ENCODE results near the gene OR2S2.

OR2S2 gene

GRCh38 chr9:35990155-35990554, 32.2 kb upstream of the OR2S2 start:
- H3K9me3 ChIP-seq: no peaks in the 10 kb centered on the region
- no peak overlapping the region for H3K9ac ChIP-seq
- H3K4me1 ChIP-seq: peaks cover 16% of the 10 kb centered on the region
- H3K27me3 ChIP-seq: no peaks in the 10 kb centered on the region
- H3K36me3 ChIP-seq: no peaks in the 10 kb centered on the region
- H3K27ac ChIP-seq: no peak overlapping the region
- no peak overlapping the region for H3K4me2 ChIP-seq
- no peak for TF ChIP-seq Cebpa-rat (IDR thresholded peaks at IDR 0.05)
- no peaks in the 10 kb centered on the region for H4K20me1 ChIP-seq
- no peak overlapping the region for H3K4me3 ChIP-seq

- H3K4me2 ChIP-seq: no peak overlapping the region
- H4K20me1 ChIP-seq: no peaks in the 10 kb centered on the region
- H3K36me3 ChIP-seq: no peaks in the 10 kb centered on the region
- no peak for TF ChIP-seq Cebpa-rat (IDR thresholded peaks at IDR 0.05)
- H3K9ac ChIP-seq: no peak overlapping the region
- H3K27ac ChIP-seq: no peak overlapping the region
- peaks cover 17% of the 10 kb centered on the region for H3K4me1 ChIP-seq
- H3K27me3 ChIP-seq: no peaks in the 10 kb centered on the region
- no peaks in the 10 kb centered on the region for H3K9me3 ChIP-seq
- no peak overlapping the region for H3K4me3 ChIP-seq
Measured at GRCh38 chr9:35984021-35984420, 26.1 kb upstream of the OR2S2 start.

- no peaks in the 10 kb centered on the region for H3K36me3 ChIP-seq
- no peaks in the 10 kb centered on the region for H3K27me3 ChIP-seq
- TF ChIP-seq Cebpa-rat (IDR thresholded peaks at IDR 0.05): no peak
- H3K4me2 ChIP-seq: peak overlapping the region; percentile 56
- H3K4me1 ChIP-seq: peaks cover 17% of the 10 kb centered on the region
- H3K9ac ChIP-seq: no peak overlapping the region
- no peaks in the 10 kb centered on the region for H3K9me3 ChIP-seq
- no peaks in the 10 kb centered on the region for H4K20me1 ChIP-seq
- no peak overlapping the region; the same call in 1 of the 2 replicates for H3K27ac ChIP-seq
- H3K4me3 ChIP-seq: no peak overlapping the region
Measured at GRCh38 chr9:35981699-35982098, 23.7 kb upstream of the OR2S2 start.

- H3K27me3 ChIP-seq: no peaks in the 10 kb centered on the region
- no peak overlapping the region for H3K4me2 ChIP-seq
- H3K27ac ChIP-seq: no peak overlapping the region
- no peaks in the 10 kb centered on the region for H3K36me3 ChIP-seq
- peaks cover 17% of the 10 kb centered on the region for H3K4me1 ChIP-seq
- peaks cover 11% of the 10 kb centered on the region for H3K9me3 ChIP-seq
- TF ChIP-seq Cebpa-rat (IDR thresholded peaks at IDR 0.05): no peak
- no peaks in the 10 kb centered on the region for H4K20me1 ChIP-seq
- no peak overlapping the region for H3K9ac ChIP-seq
- no peak overlapping the region for H3K4me3 ChIP-seq
Measured at GRCh38 chr9:35980289-35981011, 22.5 kb upstream of the OR2S2 start.

GRCh38 chr9:35978792-35979191, 20.8 kb upstream of the OR2S2 start:
- no peak for TF ChIP-seq Cebpa-rat (IDR thresholded peaks at IDR 0.05)
- Histone ChIP-seq H3K4me3 (no peak overlapping the region), H3K27ac (no peak overlapping the region), H4K20me1 (no peaks in the 10 kb centered on the region), H3K9ac (no peak overlapping the region), H3K4me2 (no peak overlapping the region), H3K9me3 (peaks cover 21% of the 10 kb centered on the region), H3K36me3 (no peaks in the 10 kb centered on the region), H3K4me1 (peaks cover 17% of the 10 kb centered on the region), H3K27me3 (no peaks in the 10 kb centered on the region; the same call in 1 of the 2 replicates)

GRCh38 chr9:35976726-35977125, 18.8 kb upstream of the OR2S2 start:
- H3K27ac ChIP-seq: no peak overlapping the region
- no peaks in the 10 kb centered on the region for H3K36me3 ChIP-seq

GRCh38 chr9:35974800-35975199, 16.8 kb upstream of the OR2S2 start:
- H3K4me3 ChIP-seq: no peak overlapping the region
- peaks cover 22% of the 10 kb centered on the region for H3K27me3 ChIP-seq
- no peak overlapping the region for H3K27ac ChIP-seq
- H3K9ac ChIP-seq: no peak overlapping the region
- H3K4me2 ChIP-seq: no peak overlapping the region
- no peaks in the 10 kb centered on the region for H4K20me1 ChIP-seq
- TF ChIP-seq Cebpa-rat (IDR thresholded peaks at IDR 0.05): no peak
- no peaks in the 10 kb centered on the region for H3K36me3 ChIP-seq
- peaks cover 21% of the 10 kb centered on the region for H3K9me3 ChIP-seq
- H3K4me1 ChIP-seq: no peaks in the 10 kb centered on the region; the same call in 1 of the 2 replicates

More at GRCh38 chr9:35976726-35977125, 18.8 kb upstream of the OR2S2 start:
- no peak for TF ChIP-seq Cebpa-rat (IDR thresholded peaks at IDR 0.05)
- Histone ChIP-seq H3K4me3 (no peak overlapping the region), H3K27me3 (peaks cover 15% of the 10 kb centered on the region), H3K9ac (no peak overlapping the region), H3K9me3 (peaks cover 21% of the 10 kb centered on the region), H4K20me1 (no peaks in the 10 kb centered on the region), H3K4me2 (peak overlapping the region; percentile 0; the same call in 1 of the 2 replicates), H3K4me1 (peaks cover 9% of the 10 kb centered on the region)

GRCh38 chr9:35972093-35972492, 14.1 kb upstream of the OR2S2 start:
- H3K27me3 ChIP-seq: peaks cover 22% of the 10 kb centered on the region
- H3K4me2 ChIP-seq: peak overlapping the region; percentile 39
- no peak overlapping the region for H3K4me3 ChIP-seq
- no peak overlapping the region for H3K9ac ChIP-seq
- H3K4me1 ChIP-seq: no peaks in the 10 kb centered on the region; the same call in 1 of the 2 replicates
- TF ChIP-seq Cebpa-rat (IDR thresholded peaks at IDR 0.05): no peak
- H3K9me3 ChIP-seq: peaks cover 21% of the 10 kb centered on the region
- no peaks in the 10 kb centered on the region for H3K36me3 ChIP-seq
- H4K20me1 ChIP-seq: no peaks in the 10 kb centered on the region
- H3K27ac ChIP-seq: no peak overlapping the region

- Histone ChIP-seq H3K27ac (no peak overlapping the region), H3K36me3 (no peaks in the 10 kb centered on the region), H3K4me3 (no peak overlapping the region), H3K4me1 (no peaks in the 10 kb centered on the region), H3K9me3 (no peaks in the 10 kb centered on the region), H3K4me2 (no peak overlapping the region), H3K27me3 (peaks cover 10% of the 10 kb centered on the region), H3K9ac (no peak overlapping the region), H4K20me1 (no peaks in the 10 kb centered on the region)
- TF ChIP-seq Cebpa-rat (IDR thresholded peaks at IDR 0.05): no peak
Measured at GRCh38 chr9:35967042-35967441, 9.1 kb upstream of the OR2S2 start.

- no peak for TF ChIP-seq Cebpa-rat (IDR thresholded peaks at IDR 0.05)
- Histone ChIP-seq H3K4me3 (no peak overlapping the region), H3K9ac (no peak overlapping the region), H3K27me3 (peaks cover 4% of the 10 kb centered on the region), H4K20me1 (no peaks in the 10 kb centered on the region), H3K9me3 (no peaks in the 10 kb centered on the region), H3K36me3 (no peaks in the 10 kb centered on the region), H3K4me1 (no peaks in the 10 kb centered on the region), H3K27ac (no peak overlapping the region), H3K4me2 (no peak overlapping the region)
Measured at GRCh38 chr9:35966433-35966832, 8.5 kb upstream of the OR2S2 start.
